SU-DHL-6 (cell line): ENCODE data around the gene CD300A.
"Not testable (repeated sequence)": the region's sequence is repeated elsewhere in the genome, so short reads cannot be mapped to it uniquely, and the experiment has no call there.

Source experiments
- H2AFZ ChIP-seq: fragments of 200-600 bp; sonication (generic); 2 replicates; pipeline ENCODE4 v1.6.1; 2014; ENCODE audit warnings: low read depth, mild to moderate bottlenecking, moderate library complexity, mixed read lengths, antibody characterized with exemption, low read length; ENCODE audit not compliant: severe bottlenecking
- H3F3A ChIP-seq: fragments of 200-600 bp; shearing (Covaris generic); 2 replicates; pipeline ENCODE4 v1.6.0; 2016; ENCODE audit warnings: antibody characterized with exemption, mild to moderate bottlenecking; ENCODE audit not compliant: insufficient read depth
- H3K27ac ChIP-seq: fragments of 200-600 bp; sonication (generic); 2 replicates; pipeline ENCODE4 v1.5.1; 2016; ENCODE audit warnings: low read depth, mild to moderate bottlenecking, low read length, moderate library complexity, mixed read lengths
- H3K27me3 ChIP-seq: fragments of 200-600 bp; sonication (generic), shearing (Covaris generic); 2 replicates; pipeline ENCODE4 v1.6.0; 2014; ENCODE audit warnings: mild to moderate bottlenecking, low read length
- H3K36me3 ChIP-seq: fragments of 200-600 bp; sonication (generic); 2 replicates; pipeline ENCODE4 v1.6.1; 2014; ENCODE audit warnings: mild to moderate bottlenecking, low read length, mixed read lengths
- H3K4me2 ChIP-seq: fragments of 300-600, 200-600 bp; shearing (Covaris generic), sonication (generic); 2 replicates; pipeline ENCODE4 v1.6.0; 2014; ENCODE audit warnings: low read length, low read depth, mild to moderate bottlenecking; ENCODE audit not compliant: poor library complexity, severe bottlenecking
- H3K4me3 ChIP-seq: fragments of 200-600 bp; sonication (generic); 2 replicates; pipeline ENCODE4 v1.5.1; 2014; ENCODE audit warnings: antibody characterized with exemption, low read length, mild to moderate bottlenecking, mixed read lengths; ENCODE audit not compliant: insufficient read depth, poor library complexity, severe bottlenecking
- H3K79me2 ChIP-seq: fragments of 200-600 bp; sonication (generic); 2 replicates; pipeline ENCODE4 v1.6.1; 2014; ENCODE audit warnings: mild to moderate bottlenecking, low read length, moderate library complexity; ENCODE audit not compliant: insufficient read depth
- H3K9ac ChIP-seq: fragments of 200-600 bp; sonication (generic); 2 replicates; pipeline ENCODE4 v1.7.0; 2014; ENCODE audit warnings: mild to moderate bottlenecking, low read length
- H3K9me2 ChIP-seq: fragments of 200-600 bp; sonication (generic); replicated peaks from 2 replicates; pipeline ENCODE4 v1.6.1; 2014; ENCODE audit warnings: low read length; ENCODE audit not compliant: insufficient read depth
- H3K9me3 ChIP-seq: fragments of 200-600 bp; sonication (generic); 2 replicates; pipeline ENCODE4 v1.6.1; 2014; ENCODE audit warnings: low read length, mixed read lengths; ENCODE audit not compliant: insufficient read depth
- H4K20me1 ChIP-seq: fragments of 200-600 bp; sonication (generic); 2 replicates; pipeline ENCODE4 v1.6.1; 2014; ENCODE audit warnings: low read depth, mild to moderate bottlenecking, antibody characterized with exemption, low read length, moderate library complexity, mixed read lengths
- CTCF ChIP-seq: fragments of 200-600 bp; sonication (generic); IDR thresholded peaks from one replicate; pipeline ENCODE4 v1.5.1; 2017; ENCODE audit warnings: antibody characterized with exemption, mild to moderate bottlenecking, low read length, moderate library complexity; ENCODE audit not compliant: insufficient read depth, poor library complexity, severe bottlenecking
- EZH2phosphoT487 ChIP-seq: fragments of 200-600 bp; sonication (generic), shearing (Covaris generic); conservative IDR thresholded peaks from 2 replicates; pipeline ENCODE4 v1.6.1; 2018; ENCODE audit warnings: mild to moderate bottlenecking, antibody characterized with exemption, low read length, moderate library complexity, mixed read lengths

CD300A gene

GRCh38 chr17:74485022-74485743 lies 18.7 kb downstream of the CD300A start:
- Histone ChIP-seq H3K27me3 (no peaks in the 10 kb centered on the region), H3K27ac (no peak overlapping the region), H3K4me2 (no peak overlapping the region), H3K4me3 (no peak overlapping the region), H3F3A (no peaks in the 10 kb centered on the region), H4K20me1 (no peaks in the 10 kb centered on the region), H3K9ac (no peak overlapping the region), H3K36me3 (no peaks in the 10 kb centered on the region), H3K9me3 (no peaks in the 10 kb centered on the region), H2AFZ (no peak overlapping the region), H3K79me2 (no peaks in the 10 kb centered on the region), H3K9me2 (no peaks in the 10 kb centered on the region)
- TF ChIP-seq CTCF (no peak), EZH2phosphoT487 (no peak)

- no peak overlapping the region for H3K4me2 ChIP-seq
- no peak overlapping the region for H3K4me3 ChIP-seq
- no peak overlapping the region for H2AFZ ChIP-seq
- H3K9me2 ChIP-seq = no peaks in the 10 kb centered on the region
- H3K36me3 ChIP-seq = no peaks in the 10 kb centered on the region
- no peak for TF ChIP-seq CTCF
- TF ChIP-seq EZH2phosphoT487 = no peak
- no peaks in the 10 kb centered on the region for H3K9me3 ChIP-seq
- H3K79me2 ChIP-seq = no peaks in the 10 kb centered on the region
- no peaks in the 10 kb centered on the region for H3F3A ChIP-seq
- no peaks in the 10 kb centered on the region for H3K27me3 ChIP-seq
- H3K9ac ChIP-seq = no peak overlapping the region
- H4K20me1 ChIP-seq = no peaks in the 10 kb centered on the region
- no peak overlapping the region for H3K27ac ChIP-seq
Measured at GRCh38 chr17:74485841-74486240, 19.4 kb downstream of the CD300A start.

- H3K79me2 ChIP-seq, H3K9me2 ChIP-seq, H3K4me3 ChIP-seq, H3K27me3 ChIP-seq, H3K27ac ChIP-seq, H2AFZ ChIP-seq, H3K9ac ChIP-seq, H3F3A ChIP-seq, H3K4me2 ChIP-seq, H3K36me3 ChIP-seq, H3K9me3 ChIP-seq, H4K20me1 ChIP-seq: not testable (repeated sequence)
Measured at GRCh38 chr17:74488276-74488675, 21.8 kb downstream of the CD300A start.

GRCh38 chr17:74490716-74491115 lies 24.3 kb downstream of the CD300A start:
- Histone ChIP-seq H3K4me3 (no peak overlapping the region), H3K27me3 (no peaks in the 10 kb centered on the region), H3F3A (no peaks in the 10 kb centered on the region), H3K9ac (no peak overlapping the region), H3K79me2 (no peaks in the 10 kb centered on the region), H2AFZ (no peak overlapping the region), H3K9me3 (no peaks in the 10 kb centered on the region), H3K9me2 (no peaks in the 10 kb centered on the region), H3K27ac (no peak overlapping the region), H4K20me1 (no peaks in the 10 kb centered on the region), H3K4me2 (no peak overlapping the region), H3K36me3 (no peaks in the 10 kb centered on the region)
- no peak for TF ChIP-seq EZH2phosphoT487
- TF ChIP-seq CTCF = no peak
